SJSA1 (cell line): ENCODE results near the gene CTU1. TPM values are rescaled to one million over a fixed set of nuclear protein-coding genes. Genes with fewer than 3 reads are reported as not detected.

Experiments
- DNase-seq, 2 experiments: peaks; one replicate each; pipeline ENCODE4 v3.0.0-alpha.2; 2015 to 2020; ENCODE audit warnings: low spot score in 2 of 2, low read depth in 1 of 2
- H3K27ac ChIP-seq: fragments of 250-450 bp; sonication (Bioruptor Pico); 2 replicates; pipeline ENCODE4 v1.5.1; 2020; ENCODE audit warnings: mild to moderate bottlenecking, moderate library complexity
- H3K27me3 ChIP-seq: fragments of 250-450 bp; sonication (Bioruptor Pico); replicated peaks from 2 replicates; pipeline ENCODE4 v1.5.1; 2020; ENCODE audit warnings: mild to moderate bottlenecking, moderate library complexity
- H3K36me3 ChIP-seq: fragments of 250-450 bp; sonication (Bioruptor Pico); 2 replicates; pipeline ENCODE4 v1.5.1; 2020; ENCODE audit warnings: mild to moderate bottlenecking
- H3K4me1 ChIP-seq: fragments of 250-450 bp; sonication (Bioruptor Pico); replicated peaks from 2 replicates; pipeline ENCODE4 v1.6.1; 2021; ENCODE audit warnings: mild to moderate bottlenecking
- H3K4me3 ChIP-seq: fragments of 250-450 bp; sonication (Bioruptor Pico); 2 replicates; pipeline ENCODE4 v1.5.1; 2020; ENCODE audit warnings: mild to moderate bottlenecking
- H3K9me3 ChIP-seq: fragments of 250-450 bp; sonication (Bioruptor Pico); replicated peaks from 2 replicates; pipeline ENCODE4 v1.5.1; 2020; ENCODE audit warnings: mild to moderate bottlenecking
- total RNA-seq: library from RNA; depleted of rRNA; stranded (reverse); fragments of >200 nt; shearing (Covaris generic); gene quantifications from 2 replicates; pipeline ENCODE4 v1.2.3, GENCODE V29; 2014

The CTU1 gene
- total RNA-seq, 1 experiment from 2014 or later, result 9.1 TPM

DNA sequence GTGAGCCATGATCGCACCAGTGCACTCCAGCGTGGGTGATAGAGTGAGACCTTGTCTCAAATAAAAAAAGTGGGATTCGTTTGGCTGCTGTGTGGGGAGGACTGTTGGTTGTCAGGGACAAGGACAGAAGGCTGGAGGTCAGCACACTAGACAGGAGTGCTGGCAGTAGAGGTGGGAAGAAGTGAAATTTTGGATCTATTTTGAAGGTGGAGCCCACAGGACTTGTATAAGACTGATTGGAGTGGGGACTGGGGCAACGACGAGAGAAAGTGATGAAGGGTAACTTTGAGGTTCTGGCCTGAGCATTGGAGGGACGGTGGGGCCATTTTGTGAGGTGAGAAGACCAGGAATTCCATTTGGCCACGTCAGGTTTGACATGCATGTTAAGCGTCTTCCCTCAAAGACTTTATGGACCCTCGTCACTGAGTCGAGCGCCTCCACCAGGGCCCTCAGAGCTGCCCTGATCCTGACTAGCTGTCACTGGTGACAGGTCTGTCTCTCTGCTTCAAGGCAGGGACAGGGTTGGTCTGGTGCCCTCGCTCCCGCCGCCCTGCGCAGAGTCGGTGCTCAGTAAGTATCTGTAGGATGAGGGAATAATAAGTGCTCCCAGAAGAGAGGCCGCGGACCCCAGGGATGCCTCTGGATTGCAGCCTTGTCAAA is 673 bp downstream of the CTU1 start:
- Histone ChIP-seq H3K4me1 (peaks cover 5% of the 10 kb centered on the region), H3K9me3 (no peaks in the 10 kb centered on the region), H3K27ac (peak overlapping the region; percentile 41), H3K36me3 (peaks cover 13% of the 10 kb centered on the region), H3K4me3 (peak overlapping the region; percentile 54), H3K27me3 (peaks cover 13% of the 10 kb centered on the region)
- DNase-seq, result no peak

DNA sequence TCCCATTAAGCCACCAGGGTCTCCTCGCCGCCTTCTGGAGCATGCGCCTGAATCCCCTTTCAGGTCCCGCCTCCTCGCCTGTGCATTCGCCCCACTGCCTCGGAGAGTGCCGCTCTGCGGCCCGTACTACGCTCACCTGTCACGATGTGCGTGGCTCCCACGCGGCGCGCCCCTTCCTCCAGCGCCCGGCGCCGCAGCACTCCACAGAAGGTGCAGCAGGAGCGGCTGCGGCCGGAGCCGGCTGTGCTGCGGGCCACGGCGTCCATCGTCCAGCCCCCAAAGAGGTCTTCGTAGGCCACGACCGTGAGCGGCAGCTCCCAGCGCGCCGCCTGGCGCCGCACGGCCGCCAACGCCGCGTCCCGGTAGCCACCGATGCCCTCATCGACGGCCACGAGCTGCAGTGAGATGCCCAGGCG is 4.3 kb downstream of the CTU1 start:
- peaks cover 4% of the 10 kb centered on the region for H3K4me1 ChIP-seq
- H3K4me3 ChIP-seq, result no peak overlapping the region
- no peak for DNase-seq
- no peaks in the 10 kb centered on the region for H3K27me3 ChIP-seq
- no peaks in the 10 kb centered on the region for H3K9me3 ChIP-seq
- no peak overlapping the region for H3K27ac ChIP-seq
- H3K36me3 ChIP-seq, result peaks cover 17% of the 10 kb centered on the region

DNA sequence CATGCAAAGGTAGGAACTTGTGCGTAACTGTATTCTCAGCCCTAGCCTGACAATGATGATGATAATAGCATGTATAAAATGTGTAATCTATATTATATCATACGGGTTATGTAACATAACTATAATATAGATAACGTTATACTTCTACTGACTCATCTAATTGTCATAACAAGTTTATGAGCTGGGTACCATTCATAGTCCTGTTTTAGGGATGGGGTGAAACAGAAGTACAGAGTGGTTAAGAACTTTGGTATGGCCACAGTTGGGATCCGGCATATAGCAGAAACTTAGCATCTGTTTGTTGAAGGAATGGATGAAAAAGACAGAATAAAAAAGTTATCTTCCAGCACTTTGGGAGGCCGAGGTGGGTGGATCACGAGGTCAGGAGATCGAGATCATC is 5.2 kb downstream of the CTU1 start:
- no peak for DNase-seq
- H3K27ac ChIP-seq, result no peak overlapping the region
- peaks cover 17% of the 10 kb centered on the region for H3K36me3 ChIP-seq

DNA sequence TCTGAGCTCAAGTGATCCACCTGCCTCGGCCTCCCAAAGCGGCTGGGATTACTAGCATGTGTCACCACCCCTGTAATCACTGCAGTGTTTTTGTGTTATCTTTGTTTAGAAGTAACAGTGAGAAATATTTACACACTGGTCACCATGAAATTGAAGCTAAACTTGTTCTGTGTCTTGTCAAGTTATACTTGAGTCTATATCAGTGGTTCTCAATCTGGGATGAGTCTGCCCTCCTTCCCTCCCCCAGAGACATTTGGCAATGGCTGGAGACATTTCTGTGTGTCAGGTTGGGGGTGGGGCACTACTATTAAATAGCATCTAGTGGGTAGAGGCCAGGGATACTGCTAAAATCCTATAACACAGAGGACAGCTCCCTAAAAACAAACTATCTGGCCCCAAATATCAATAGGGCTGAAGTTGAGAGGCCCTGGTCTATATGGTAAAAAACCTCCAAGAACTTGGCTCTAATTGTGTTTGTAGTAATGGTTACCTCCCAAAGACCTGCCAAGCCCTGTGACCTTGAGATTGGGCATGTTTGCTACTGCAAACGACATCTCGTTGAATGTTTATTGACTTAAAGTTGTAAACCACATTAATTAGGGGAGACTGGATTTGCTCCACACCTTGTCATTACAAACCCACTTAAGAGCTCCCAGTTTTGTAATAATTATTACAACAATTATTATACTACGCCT is 6.9 kb downstream of the CTU1 start:
- Histone ChIP-seq H3K4me3 (no peak overlapping the region), H3K27me3 (no peaks in the 10 kb centered on the region), H3K9me3 (no peaks in the 10 kb centered on the region), H3K4me1 (no peaks in the 10 kb centered on the region), H3K27ac (no peak overlapping the region), H3K36me3 (peaks cover 17% of the 10 kb centered on the region)
- no peak for DNase-seq

More for the DNA sequence above, 5.2 kb downstream of the CTU1 start:
- H3K4me3 ChIP-seq, result no peak overlapping the region
- H3K4me1 ChIP-seq, result no peaks in the 10 kb centered on the region
- no peaks in the 10 kb centered on the region for H3K27me3 ChIP-seq
- no peaks in the 10 kb centered on the region for H3K9me3 ChIP-seq

DNA sequence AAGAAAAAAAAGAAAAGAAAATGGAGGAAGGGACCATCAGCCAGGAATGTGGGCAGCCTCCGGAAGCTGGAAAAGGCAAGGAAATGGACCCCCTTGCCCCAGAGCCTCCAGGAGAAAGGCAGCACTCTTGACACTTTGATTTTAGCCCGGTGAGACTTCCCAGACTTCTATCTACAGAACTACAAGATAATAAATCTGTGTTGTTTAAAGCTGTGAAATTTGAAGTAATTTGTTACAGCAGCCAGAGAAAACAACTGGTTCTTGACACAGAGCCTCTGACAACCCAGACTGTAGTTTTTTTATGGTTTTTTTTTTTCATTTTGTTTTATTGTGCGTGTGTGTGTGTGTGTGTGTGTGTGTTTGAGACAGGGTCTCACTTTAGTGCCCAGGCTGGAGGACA is 7.6 kb downstream of the CTU1 start:
- no peaks in the 10 kb centered on the region for H3K27me3 ChIP-seq
- H3K27ac ChIP-seq, result no peak overlapping the region
- H3K4me1 ChIP-seq, result no peaks in the 10 kb centered on the region
- peaks cover 17% of the 10 kb centered on the region for H3K36me3 ChIP-seq
- no peaks in the 10 kb centered on the region for H3K9me3 ChIP-seq
- H3K4me3 ChIP-seq, result no peak overlapping the region
- DNase-seq, result no peak

DNA sequence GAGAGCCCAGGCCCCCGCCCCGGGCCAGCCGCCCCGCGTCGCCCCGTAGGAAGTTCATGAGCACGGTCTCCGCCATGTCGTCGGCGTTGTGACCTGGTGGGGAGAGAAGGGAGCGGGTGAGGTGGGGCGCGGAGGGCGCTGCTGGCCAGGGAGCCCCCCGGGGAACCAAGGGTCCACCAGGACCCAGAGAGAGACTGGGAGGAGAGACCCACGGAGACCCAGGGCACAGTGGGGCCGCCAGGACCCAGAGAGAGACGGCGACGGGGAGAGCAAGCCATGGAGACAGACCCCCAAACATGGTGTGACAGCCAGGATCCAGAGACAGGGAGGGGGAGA is 9.2 kb downstream of the CTU1 start:
- no peak overlapping the region for H3K27ac ChIP-seq
- no peak overlapping the region for H3K4me3 ChIP-seq
- no peak for DNase-seq
- no peaks in the 10 kb centered on the region for H3K4me1 ChIP-seq
- H3K9me3 ChIP-seq, result no peaks in the 10 kb centered on the region
- H3K27me3 ChIP-seq, result no peaks in the 10 kb centered on the region
- peaks cover 17% of the 10 kb centered on the region for H3K36me3 ChIP-seq

DNA sequence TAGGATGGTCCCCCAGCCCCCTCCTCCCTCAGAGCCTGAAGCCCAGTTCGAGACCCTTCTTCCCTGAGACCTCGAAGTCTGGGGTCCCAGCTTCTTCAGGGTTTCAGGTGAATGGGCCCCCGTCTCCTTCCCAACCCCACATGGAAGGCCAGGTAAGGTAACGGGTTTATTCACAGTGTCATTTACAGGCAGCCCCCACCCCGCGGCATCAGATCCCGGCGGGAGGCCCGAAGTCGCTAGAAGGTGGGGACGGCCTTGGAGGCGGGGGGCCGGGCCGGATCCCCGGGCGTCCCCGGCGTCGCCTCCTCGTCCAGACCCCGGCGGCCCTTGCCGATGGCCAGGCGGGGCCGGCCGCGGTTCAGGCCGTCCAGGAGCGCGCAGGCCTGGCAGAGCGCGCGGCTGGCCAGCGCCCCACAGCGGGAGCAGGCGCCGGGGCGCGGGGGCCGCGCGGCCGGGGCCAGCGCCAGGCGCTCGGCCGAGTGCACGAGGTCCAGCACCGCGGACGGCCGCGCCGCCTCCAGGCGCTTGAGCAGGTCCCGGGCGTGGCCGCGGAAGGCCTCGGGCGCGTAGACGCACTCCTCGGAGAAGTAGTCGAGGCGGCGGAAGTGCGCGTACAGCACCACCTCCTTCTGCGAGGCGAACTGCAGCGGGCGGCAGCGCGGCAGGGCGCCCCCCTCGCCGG is 9.7 kb downstream of the CTU1 start:
- H3K27ac ChIP-seq, result no peak overlapping the region
- no peaks in the 10 kb centered on the region for H3K9me3 ChIP-seq
- H3K27me3 ChIP-seq, result no peaks in the 10 kb centered on the region
- no peaks in the 10 kb centered on the region; the same call in 1 of the 2 replicates for H3K4me1 ChIP-seq
- peaks cover 12% of the 10 kb centered on the region for H3K36me3 ChIP-seq
- no peak overlapping the region for H3K4me3 ChIP-seq
- DNase-seq, result no peak

DNA sequence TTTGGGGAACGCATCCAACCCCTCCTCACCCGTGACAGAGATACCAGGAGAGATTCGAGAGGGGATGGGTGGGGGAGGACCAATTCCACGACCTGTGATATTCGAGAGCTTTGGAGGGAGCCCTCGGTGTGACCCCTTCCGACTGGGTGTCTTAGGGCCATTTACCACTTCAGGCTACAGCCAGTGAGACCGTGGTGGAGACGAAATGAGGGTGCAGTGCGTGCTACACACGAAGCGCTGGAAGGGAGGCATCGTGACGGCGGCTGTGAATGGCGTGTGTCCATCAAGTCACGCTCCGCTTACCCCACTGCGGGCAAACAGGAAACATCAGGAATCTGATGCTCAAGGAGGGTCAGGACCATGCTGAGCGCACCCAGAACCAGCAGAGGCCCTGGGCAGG is 10.4 kb downstream of the CTU1 start:
- DNase-seq, result no peak
- Histone ChIP-seq H3K36me3 (peaks cover 6% of the 10 kb centered on the region), H3K27ac (no peak overlapping the region), H3K4me1 (no peaks in the 10 kb centered on the region; the same call in 1 of the 2 replicates), H3K4me3 (no peak overlapping the region), H3K27me3 (no peaks in the 10 kb centered on the region), H3K9me3 (no peaks in the 10 kb centered on the region)

DNA sequence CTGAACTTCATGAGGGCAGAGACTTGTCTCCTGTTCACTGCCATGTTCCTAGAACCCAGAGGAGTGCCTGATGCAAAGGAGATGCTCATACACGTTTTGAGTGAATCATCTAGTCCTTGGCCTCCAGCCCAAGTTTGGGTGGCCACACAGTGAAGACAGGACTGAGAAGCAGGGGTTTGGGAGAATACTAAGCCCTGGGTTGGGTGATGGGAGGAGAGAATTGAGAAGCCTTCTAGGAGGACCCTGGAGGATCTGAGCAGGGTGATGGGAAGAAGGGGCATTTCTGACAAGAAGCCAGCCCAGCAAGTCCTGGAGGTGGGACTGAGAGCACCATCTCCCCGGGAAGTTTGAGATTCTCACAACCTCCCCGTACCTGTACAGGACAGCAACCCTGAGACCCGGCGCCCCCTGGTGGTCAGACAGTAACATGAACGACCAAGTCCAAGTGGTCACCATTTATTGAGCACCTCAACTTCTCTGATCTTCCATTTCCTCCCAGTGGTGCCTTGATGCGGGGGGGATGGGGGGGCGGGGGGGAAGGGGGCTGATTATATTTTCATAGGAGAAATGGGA is 11.0 kb downstream of the CTU1 start:
- Histone ChIP-seq H3K4me3 (no peak overlapping the region), H3K4me1 (no peaks in the 10 kb centered on the region; the same call in 1 of the 2 replicates), H3K27me3 (no peaks in the 10 kb centered on the region), H3K36me3 (peaks cover under 1% of the 10 kb centered on the region), H3K27ac (no peak overlapping the region), H3K9me3 (no peaks in the 10 kb centered on the region)
- peak; percentile 25 to 58 for DNase-seq

DNA sequence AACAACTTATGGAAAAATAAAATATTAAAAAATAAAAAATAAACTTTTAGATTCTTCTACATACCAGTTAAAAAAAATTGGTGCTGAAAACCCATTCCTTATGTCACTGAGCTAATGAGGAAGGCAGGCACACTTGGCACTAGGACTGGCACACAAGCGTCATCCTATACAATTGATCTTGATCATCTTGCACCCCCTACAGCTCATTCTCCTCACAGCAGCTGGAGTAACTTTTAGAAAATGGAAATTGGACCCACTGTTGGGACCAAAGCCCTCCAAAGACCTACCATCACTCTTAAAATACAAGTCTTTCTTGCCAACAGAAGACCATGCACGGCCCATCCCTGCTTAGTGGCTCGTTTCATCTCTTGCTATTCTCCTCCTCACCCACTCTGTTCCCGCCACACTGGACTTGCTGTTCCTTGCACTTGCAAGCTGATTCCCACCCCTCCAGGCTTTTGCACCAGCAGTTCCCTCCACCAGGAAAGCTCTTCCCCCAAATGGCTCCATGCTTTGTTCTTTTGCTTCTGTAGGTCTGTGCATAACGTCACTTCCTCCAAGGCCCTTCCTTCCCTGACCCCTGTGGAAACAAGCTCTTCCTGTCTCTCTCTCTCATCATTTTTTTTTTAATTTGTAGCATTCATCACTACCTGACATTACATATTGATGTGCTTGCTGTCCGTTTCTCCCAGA is 11.6 kb downstream of the CTU1 start:
- Histone ChIP-seq H3K27me3 (no peaks in the 10 kb centered on the region), H3K9me3 (no peaks in the 10 kb centered on the region), H3K4me1 (no peaks in the 10 kb centered on the region; the same call in 1 of the 2 replicates), H3K4me3 (no peak overlapping the region), H3K36me3 (no peaks in the 10 kb centered on the region; the same call in 1 of the 2 replicates), H3K27ac (no peak overlapping the region)
- no peak for DNase-seq

DNA sequence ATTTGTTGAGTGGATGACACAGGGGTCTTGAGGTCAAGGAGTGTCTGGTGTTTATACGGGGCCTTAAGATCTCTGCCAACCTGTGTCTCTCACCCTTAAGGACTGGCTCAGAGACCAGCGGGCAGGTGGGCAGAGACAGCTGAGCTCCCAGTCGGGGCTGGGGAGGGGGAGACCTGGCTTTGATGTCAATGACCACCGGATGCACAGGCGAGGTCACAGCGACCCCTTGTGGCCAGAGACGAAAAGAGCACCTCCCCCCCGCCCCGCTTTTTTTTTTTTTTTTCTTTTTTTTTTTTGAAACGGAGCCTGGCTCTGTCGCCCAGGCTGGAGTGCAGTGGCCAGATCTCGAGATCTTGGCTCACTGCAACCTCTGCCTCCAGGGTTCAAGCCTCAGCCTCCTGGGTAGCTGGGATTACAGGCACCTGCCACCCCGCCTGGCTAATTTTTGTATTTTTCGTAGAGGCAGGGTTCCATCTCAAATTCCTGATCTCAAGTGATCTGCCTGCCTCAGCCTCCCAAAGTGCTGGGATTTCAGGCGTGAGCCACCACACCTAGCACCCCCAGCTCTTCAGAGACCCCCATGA is 13.4 kb downstream of the CTU1 start:
- peak in 1 of 2 experiments; percentile 17 for DNase-seq
- Histone ChIP-seq H3K36me3 (no peaks in the 10 kb centered on the region; the same call in 1 of the 2 replicates), H3K4me1 (no peaks in the 10 kb centered on the region; the same call in 1 of the 2 replicates), H3K9me3 (no peaks in the 10 kb centered on the region), H3K27me3 (no peaks in the 10 kb centered on the region), H3K27ac (no peak overlapping the region), H3K4me3 (no peak overlapping the region)

DNA sequence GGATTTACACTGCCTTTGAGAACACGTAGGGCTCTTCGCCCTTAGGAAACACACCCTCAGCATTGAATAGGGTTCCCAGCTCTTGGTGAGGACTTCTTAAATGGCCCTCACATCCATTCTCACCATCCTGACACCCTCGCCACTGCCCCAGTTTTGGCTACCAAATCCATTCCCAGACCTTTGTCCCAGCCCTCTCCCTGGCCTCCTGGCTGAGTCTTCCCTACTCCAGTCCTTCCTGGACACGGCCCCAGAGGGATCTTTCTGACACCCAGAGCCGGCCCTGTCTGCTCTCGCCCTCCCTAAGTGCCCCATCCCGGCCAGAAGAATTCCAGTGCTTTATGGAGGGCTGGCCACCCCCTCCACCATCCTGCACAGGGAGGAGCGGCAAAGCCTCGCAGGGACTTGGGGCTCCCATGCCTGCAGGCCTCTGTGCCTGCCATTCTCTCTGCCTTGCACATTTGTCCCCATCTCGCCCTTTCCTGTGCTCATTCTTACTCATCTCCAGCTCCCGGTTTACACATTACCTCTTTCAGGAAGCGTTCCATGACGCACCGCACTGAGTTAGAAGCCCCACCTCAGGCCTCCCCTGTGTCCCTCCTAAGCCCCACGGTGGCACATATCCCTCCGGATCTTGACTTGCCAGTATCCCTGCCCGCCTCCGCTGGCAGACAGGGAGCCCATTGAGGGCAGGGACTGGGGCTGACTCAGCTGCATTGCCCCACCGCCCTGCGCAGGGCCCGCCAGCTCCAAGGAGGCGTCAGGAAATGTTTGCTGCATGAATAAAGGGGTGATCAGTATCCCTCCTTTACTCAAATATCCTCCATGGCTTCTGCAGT is 14.5 kb downstream of the CTU1 start:
- Histone ChIP-seq H3K36me3 (no peaks in the 10 kb centered on the region), H3K4me3 (no peak overlapping the region), H3K9me3 (no peaks in the 10 kb centered on the region), H3K27ac (no peak overlapping the region), H3K27me3 (no peaks in the 10 kb centered on the region), H3K4me1 (no peaks in the 10 kb centered on the region; the same call in 1 of the 2 replicates)
- no peak for DNase-seq
